Brain microvascular endothelial cell (primary cell): Measurements from ENCODE around the gene KPNB1.

ENCODE experiments used
- DNase-seq: peaks from one replicate; pipeline ENCODE4 v3.0.0-alpha.2; 2020
- H3K27ac ChIP-seq: fragments of 250-450 bp; sonication (Bioruptor Pico); 2 replicates; pipeline ENCODE4 v1.5.1; 2020; ENCODE audit warnings: mild to moderate bottlenecking, moderate library complexity
- H3K27me3 ChIP-seq: fragments of 250-450 bp; sonication (Bioruptor Pico); replicated peaks from 2 replicates; pipeline ENCODE4 v1.5.1; 2020; ENCODE audit warnings: mild to moderate bottlenecking
- H3K36me3 ChIP-seq: fragments of 250-450 bp; sonication (Bioruptor Pico); replicated peaks from 2 replicates; pipeline ENCODE4 v1.5.1; 2020; ENCODE audit warnings: mild to moderate bottlenecking
- H3K4me3 ChIP-seq: 2 replicates; pipeline ENCODE4 v1.5.1; 2011; ENCODE audit warnings: low read depth, mild to moderate bottlenecking, control low read depth, low read length, moderate library complexity
- in situ Hi-C: cut with HindIII; loops from 2 replicates; pipeline ENCODE4 v1.10.0; 2017; ENCODE audit warnings: low sequenced_read_pairs, low pct_ligation_motif_present
- TF ChIP-seq, protein P1 (sequence below): IDR thresholded peaks from 2 replicates; pipeline ENCODE4 v1.5.1; 2011; ENCODE audit warnings: low read depth, mild to moderate bottlenecking, moderate library complexity, low read length, control low read depth, inconsistent platforms; ENCODE audit errors: missing control alignments

Gene KPNB1

DNA sequence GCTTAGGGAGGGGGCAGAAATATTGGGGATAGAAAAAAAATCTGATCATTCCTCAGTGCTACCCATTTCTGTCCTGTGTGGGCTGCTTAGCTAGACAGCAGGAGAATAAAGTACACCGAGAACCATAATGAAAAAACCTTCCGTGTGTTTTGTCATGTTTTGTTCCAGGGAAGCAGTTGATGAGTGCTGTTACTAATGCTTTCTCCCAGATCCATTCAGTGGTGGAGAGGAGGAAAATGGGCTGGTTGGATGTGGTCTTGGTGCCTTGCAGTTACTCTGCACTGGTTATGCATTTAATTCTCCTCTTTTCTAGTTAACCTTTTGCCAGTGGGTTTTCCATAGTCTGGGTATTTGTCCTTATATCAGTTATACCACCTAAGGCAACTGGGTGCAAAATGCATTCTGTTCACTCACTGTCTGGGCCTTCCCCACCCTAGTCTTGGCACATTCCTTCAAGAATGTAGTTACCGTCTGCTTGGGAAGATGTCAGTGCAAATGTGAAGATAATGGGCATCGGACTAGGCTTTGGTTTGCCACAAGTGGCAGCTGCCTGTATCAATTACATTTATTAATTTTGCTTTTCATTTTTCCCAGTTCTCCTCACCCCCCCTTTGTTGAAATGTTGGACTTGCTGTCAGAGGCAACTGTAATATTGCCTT is 34.9 kb downstream of the KPNB1 start:
- no peak overlapping the region for H3K27ac ChIP-seq
- in situ Hi-C loops = no loop called here
- DNase-seq = no peak
- H3K4me3 ChIP-seq = no peak overlapping the region
- no peaks in the 10 kb centered on the region for H3K27me3 ChIP-seq
- H3K36me3 ChIP-seq = peaks cover 57% of the 10 kb centered on the region
- TF ChIP-seq, protein P1, sequence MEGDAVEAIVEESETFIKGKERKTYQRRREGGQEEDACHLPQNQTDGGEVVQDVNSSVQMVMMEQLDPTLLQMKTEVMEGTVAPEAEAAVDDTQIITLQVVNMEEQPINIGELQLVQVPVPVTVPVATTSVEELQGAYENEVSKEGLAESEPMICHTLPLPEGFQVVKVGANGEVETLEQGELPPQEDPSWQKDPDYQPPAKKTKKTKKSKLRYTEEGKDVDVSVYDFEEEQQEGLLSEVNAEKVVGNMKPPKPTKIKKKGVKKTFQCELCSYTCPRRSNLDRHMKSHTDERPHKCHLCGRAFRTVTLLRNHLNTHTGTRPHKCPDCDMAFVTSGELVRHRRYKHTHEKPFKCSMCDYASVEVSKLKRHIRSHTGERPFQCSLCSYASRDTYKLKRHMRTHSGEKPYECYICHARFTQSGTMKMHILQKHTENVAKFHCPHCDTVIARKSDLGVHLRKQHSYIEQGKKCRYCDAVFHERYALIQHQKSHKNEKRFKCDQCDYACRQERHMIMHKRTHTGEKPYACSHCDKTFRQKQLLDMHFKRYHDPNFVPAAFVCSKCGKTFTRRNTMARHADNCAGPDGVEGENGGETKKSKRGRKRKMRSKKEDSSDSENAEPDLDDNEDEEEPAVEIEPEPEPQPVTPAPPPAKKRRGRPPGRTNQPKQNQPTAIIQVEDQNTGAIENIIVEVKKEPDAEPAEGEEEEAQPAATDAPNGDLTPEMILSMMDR = no peak

DNA sequence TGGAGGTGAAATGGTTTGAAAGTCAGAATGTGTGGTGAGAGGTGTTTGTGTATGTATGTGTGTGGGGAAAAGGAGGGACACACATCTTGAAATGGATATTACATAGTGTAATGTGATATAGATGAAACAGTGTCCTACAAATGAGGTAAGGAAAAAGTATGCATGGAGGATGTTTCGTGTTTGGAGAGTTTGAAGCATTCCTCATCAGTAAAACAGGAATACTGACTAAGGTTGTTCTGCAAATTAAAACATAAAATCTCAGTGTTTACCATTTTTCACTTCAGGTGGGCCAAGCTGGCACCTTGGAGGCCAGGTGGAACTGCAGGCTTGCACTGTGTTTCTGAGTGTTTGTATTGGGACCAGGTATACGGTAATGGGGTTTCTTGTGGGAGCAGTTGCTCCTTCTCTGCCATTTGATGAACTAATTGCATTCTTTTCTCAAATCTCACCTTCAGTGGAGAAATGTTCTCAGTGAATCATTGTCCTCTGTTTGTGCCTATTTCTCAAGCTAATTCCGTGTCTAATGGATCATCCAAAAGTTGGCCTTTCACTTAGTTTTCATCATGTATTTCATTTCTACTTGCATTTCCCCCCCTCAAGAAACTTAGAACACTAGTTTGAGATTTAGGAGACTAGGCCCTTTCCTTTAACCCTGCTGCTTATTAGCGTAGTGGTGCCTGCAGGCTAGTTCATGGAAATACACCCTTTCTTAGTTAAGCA is 36.0 kb downstream of the KPNB1 start:
- H3K4me3 ChIP-seq = no peak overlapping the region
- in situ Hi-C loops = no loop called here

DNA sequence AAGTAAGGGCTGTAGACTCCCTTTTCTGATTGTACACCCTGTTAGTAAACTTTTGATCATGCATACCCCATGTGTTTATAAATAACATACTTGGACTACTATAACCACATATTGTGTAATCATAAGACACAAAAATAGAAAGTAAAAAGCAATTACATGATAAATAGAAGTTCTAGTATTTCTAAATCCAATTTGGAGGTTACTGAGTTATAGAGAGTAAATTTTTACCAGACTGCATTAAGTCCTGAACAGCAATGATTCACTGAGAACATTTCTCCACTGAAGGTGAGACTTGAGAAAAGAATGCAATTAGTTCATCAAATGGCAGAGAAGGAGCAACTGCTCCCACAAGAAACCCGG is 36.5 kb downstream of the KPNB1 start:
- Histone ChIP-seq H3K27ac (no peak overlapping the region), H3K36me3 (peaks cover 41% of the 10 kb centered on the region), H3K27me3 (no peaks in the 10 kb centered on the region), H3K4me3 (no peak overlapping the region)
- no peak for DNase-seq
- in situ Hi-C loops = no loop called here
- TF ChIP-seq, protein P1 = no peak

More for the DNA sequence above, 36.0 kb downstream of the KPNB1 start:
- H3K27me3 ChIP-seq = no peaks in the 10 kb centered on the region
- H3K27ac ChIP-seq = no peak overlapping the region
- H3K36me3 ChIP-seq = peaks cover 46% of the 10 kb centered on the region
- DNase-seq = no peak
- TF ChIP-seq, protein P1 = no peak

DNA sequence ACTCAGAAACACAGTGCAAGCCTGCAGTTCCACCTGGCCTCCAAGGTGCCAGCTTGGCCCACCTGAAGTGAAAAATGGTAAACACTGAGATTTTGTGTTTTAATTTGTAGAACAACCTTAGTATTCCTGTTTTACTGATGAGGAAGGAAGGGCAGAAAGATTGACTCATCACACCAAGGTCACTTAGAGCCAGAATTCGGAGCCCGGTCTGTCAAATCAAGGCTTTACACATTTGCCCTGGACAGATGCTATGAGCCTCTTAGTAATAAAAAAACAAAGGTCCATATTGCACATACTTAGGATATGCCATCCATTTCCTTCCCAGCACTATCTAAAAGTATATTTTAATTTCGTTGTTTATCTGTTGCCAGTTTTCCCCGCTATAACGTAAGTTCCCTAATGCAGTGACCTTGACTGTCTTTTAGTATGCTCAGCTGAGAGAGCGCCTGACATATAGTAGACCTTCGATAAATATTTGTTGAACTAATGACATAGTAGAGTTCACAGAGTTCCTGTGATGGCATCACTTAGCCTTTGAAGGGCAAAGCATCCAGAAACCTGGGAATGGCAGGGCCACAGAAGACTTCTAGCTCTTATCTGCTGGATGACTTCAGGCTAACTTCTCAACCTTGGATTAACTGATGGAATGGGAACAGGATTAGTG is 37.1 kb downstream of the KPNB1 start:
- no peak for DNase-seq
- TF ChIP-seq, protein P1 = no peak
- H3K4me3 ChIP-seq = no peak overlapping the region
- in situ Hi-C loops = no loop called here
- no peaks in the 10 kb centered on the region for H3K27me3 ChIP-seq
- peaks cover 35% of the 10 kb centered on the region for H3K36me3 ChIP-seq
- peak overlapping the region; percentile 24 for H3K27ac ChIP-seq

DNA sequence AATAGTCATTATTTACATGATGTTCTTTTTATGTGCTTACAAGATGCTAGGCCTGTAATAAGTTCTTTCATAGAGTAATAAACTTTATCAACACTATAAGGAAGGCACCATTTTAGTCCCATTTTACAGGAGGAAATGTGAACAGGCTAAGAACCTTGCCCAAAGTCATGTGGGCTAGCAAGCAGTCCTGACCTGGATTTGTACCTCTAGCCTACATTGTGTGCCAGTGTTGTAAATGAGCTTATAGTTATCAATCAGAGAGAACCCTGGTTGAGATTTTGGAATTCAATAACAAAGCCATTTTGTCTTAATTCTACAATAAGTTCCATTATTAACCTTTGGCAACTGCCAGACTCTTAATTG is 37.6 kb downstream of the KPNB1 start:
- in situ Hi-C loops = no loop called here
- peaks cover 30% of the 10 kb centered on the region for H3K36me3 ChIP-seq
- no peak overlapping the region for H3K4me3 ChIP-seq
- no peaks in the 10 kb centered on the region for H3K27me3 ChIP-seq
- H3K27ac ChIP-seq = no peak overlapping the region
- TF ChIP-seq, protein P1 = no peak
- DNase-seq = no peak
